CD4-positive, alpha-beta T cell treated with Interleukin-21 for 1 hour (primary cell): ENCODE measurements around the gene HPCAL1.

Experiments used
- DNase-seq: peaks from one replicate; pipeline ENCODE4 v3.0.0-alpha.2; 2020

HPCAL1 gene

DNA sequence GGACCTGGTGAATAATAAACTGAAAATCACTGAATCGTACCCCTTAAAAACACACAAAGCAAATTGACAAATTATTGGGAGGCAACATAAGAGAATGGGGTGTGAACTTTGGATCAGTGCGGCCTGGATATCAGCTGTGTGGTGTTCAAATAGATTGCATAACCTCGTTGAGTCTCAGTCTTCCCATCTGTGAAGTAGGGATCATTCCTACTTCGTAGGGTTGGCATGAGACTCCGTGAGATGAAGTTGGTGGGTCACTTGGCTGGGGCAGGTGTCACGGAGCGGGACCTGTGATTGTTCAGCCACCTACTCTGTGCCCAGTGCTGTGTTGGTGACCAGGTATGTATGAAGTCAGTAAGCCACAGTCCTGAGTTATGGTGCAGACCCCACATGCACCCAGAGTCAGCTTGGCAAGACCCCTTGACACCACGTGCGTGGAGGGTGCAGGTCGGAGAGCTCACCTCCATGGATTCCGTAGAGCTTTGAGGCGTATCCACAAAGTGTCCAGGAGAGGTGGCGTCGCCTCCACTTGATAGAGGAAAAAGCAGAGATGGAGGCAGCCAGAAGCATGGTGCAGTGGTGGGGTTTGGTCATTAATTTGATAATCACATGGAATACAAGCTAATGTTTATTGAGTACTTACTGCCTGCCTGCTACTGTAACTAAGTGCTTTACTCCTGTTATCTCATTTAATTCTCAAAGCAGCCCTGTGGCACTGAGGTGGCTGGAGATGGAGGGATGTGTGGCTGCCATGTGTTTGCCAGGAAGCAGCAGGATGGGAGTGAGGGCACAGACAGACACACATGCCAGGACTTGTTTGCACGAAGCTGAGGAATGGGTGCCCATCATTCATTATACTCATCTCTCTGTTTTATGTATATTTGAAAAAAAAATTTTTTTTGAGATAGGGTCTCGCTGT lies 35.8 kb downstream of the HPCAL1 start:
- no peak for DNase-seq

DNA sequence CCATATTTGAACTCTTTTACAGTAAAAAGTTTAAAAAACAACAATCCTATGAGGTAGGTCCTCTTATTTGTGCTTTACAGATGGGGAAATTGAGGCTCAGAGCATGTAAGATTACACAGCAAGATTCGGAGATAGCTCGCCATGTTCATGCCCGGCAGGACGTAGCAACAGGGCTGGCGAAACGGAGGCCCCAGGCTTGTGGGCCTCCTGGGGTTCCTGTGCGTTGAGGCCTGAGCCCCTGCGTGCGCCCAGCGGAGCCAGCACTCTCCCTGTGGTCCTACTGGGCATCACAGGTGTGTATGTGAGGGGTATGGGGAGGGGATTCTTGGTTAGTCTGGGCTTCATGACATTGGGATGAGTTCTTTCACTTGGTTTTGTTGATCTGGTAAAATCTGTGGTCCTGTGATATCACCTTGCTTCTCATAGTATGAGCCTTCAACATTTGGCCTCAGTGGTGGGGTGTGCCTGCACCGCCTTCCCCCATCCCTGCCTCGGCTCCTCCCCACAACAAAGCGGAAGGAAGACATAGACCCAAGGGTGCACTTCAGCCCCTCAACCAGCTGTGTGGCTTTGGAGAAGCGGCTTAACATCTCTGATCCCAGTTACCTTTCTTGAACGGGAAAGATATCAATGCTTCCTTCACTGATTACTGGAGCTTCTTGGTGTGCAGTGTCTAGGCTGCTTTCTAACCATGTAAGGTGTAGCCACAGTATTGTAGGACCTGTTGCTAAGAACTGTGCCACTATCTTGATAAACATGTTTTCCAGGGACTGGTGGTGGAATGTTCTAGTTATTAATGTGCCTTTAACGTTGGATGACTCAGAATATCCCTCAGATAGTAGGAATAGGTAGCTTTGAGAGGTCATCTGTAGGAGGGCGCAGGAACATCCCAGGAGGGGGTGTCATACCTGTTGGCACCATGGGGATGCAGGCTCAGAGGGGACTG lies 37.2 kb downstream of the HPCAL1 start:
- DNase-seq = no peak

GRCh38 chr2:10340593-10340975 lies 37.9 kb downstream of the HPCAL1 start:
- DNase-seq = no peak

DNA sequence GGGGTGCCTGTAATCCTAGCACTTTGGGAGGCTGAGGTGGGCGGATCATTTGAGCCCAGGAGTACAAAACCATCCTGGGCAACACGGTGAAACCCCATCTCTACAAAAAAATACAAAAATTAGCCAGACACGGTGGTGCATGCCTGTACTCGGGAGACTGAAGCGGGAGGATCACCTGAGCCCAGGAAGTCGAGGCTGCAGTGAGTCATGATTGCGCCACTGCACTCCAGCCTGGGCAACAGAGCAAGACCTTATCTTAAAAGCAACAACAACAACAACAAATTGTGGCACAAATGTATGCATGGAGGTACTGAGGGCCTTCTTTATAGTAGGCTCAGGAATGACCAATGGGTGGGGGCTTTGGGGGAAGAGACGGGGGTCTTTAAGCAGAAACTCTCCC lies 38.5 kb downstream of the HPCAL1 start:
- no peak for DNase-seq

DNA sequence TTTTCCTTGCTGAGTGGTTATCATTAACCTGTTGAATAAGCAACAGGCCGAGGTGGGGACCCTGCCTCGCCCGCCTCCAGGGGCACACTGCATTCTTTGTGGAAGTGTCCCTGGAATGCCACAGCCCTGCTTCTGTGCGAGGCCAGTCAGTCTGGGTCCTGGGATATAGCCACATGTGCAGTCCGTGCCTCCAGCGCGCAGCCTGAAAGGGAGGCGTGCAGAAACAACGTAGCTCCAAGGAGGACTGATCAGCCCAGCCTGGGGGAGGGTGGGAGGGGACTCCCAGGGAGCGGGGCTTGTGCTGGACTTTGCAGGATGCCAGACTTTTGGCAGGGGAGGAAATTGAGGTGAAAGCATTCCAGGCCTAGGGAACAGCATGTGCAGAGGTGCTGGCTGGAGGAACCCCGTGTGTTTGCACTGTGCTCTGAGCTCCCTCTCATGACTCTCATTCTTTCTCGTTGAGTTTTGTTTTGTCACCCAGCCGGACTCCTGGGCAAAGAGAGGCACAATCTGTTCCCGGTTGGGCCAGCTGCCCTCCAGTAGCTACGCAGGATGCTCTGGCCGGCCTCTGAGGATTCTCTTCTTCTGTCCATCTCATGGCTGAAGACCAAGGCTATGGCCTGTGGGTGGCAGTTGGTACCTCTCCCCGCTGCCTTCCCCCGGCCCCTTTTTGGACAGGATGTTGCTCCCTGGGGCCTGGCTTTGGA lies 39.7 kb downstream of the HPCAL1 start:
- no peak for DNase-seq

GRCh38 chr2:10343191-10343590 lies 40.5 kb downstream of the HPCAL1 start:
- no peak for DNase-seq

DNA sequence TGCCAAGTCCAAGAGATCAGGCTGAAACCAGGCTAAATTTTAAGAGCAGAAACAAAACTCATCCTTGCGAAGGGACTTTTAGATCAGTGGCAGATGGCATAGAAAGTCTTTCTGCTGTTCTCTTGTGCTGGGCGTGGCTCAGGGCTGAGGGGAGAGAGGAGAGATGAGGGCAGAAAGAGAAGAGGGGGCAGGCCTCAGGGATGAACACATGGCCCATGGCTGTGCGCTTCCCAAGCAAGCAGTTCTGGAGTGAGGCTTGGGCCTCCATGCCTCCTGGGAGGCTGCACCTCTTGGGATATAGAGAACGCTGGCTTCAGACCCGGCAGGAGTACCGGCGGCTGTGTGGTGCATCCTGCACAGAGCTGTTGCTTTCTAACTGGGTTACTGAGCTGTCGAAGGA lies 41.0 kb downstream of the HPCAL1 start:
- no peak for DNase-seq

DNA sequence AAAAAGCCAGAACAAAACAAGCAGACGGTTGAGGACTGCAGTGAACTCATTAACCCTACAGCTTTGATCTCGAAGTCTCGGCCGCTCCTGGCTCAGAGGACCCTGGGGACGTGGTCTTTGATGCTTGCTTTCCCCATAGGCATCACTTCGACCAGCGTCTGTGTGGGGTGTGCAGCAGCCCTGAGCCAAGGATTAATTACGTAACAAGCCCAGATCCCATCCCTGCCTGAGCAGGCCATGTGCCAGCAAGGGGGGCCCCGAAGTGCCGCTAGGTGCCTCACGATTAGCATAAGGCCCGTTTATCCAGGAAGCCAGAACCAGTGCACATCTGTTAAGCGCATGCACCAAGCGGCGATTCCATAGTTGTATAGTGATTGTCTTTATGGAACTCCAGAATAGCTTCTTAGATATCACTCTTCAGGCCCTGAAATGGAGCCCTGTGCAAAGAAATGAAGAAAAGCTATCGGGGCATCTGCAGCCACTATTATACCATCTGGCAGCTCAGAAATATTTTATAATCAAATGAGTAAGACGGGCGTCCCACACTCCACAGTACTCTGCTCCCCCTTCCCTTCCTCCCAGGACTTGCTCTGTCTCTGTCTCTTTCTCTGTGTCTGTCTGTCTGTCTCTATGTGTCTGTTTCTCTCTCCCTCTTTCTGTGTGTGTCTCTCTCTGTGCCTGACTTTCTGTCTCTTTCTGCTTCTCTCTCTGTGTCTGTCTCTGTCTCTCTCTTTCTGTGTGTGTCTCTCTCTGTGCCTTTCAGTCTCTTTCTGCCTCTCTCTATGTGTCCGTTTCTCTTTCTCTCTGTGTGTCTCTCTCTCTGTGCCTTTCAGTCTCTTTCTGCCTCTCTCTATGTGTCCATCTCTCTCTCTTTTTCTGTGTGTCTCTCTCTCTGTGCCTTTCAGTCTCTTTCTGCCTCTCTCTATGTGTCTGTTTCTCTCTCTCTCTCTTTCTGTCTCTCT lies 41.7 kb downstream of the HPCAL1 start:
- no peak for DNase-seq

DNA sequence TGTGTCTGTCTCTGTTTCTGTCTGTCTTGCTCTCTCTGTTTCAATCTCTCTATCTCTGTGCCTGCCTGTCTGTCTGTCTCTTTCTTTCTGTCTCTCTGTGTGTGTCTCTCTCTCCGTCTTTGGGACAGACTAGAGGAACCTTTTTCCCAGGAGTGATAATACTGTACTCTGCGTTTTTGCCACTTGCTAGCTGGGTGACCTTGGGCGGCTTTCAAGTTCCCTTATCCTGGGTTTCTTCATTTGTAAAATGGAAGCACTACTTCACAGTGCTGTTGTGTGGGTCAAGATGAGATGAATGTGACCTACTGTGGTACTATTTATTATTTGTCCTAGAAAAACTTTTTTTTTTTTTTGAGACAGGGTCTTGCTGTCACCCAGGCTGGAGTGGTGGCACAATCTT lies 42.4 kb downstream of the HPCAL1 start:
- no peak for DNase-seq

DNA sequence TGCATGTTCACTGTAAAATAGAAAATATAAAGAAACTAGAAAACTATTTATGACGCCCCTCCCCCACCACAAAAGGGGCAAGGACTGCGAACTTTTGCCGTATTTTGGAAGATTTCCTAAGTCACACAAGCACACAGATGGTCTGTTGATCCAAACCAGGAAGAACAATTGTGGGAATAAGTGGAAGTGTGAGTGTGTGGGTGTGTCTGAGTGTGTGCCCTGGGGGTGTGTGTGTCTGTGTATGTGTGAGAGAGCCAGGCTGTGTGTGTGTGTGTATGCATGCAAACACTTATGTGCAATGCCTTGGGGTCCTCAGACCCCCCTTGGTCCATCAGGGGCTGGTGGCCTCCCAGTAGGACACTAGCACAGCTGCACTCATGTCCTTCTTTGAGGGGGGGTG lies 43.1 kb downstream of the HPCAL1 start:
- DNase-seq = no peak

DNA sequence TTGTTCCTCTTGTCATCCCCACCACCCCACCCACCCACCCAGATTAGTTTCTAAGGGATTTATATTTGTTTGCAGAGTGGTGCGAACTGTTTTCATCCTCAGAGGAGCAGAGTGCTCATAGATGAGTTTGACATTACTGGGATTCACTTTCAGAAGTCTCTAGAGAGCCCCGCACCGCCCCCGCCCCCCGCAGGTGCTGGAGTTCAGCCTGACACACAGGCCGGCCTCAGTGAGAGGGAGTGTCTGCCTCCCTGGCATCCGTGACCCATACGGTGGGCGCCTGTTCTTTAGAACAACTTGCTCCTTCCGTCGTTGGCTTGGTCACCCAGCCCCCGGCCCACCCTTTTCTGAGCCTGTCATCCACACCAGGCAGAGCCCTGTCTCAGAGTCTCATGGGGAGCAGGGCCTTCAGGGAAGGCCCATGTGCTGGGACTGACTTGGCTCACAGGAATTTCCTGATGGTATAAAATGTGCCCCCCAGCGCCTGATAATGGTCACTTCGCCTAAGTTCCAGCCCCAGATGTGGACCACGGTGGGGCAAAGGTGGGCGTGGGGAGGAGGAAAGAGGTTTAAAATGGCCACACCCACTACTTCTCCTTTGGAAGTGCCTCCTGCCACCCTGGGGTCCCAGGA lies 44.3 kb downstream of the HPCAL1 start:
- no peak for DNase-seq

- no peak for DNase-seq
These were observed 44.9 kb downstream of the HPCAL1 start for GRCh38 chr2:10347562-10347948.

- DNase-seq = no peak
These were observed 46.2 kb downstream of the HPCAL1 start for GRCh38 chr2:10348891-10349290.

DNA sequence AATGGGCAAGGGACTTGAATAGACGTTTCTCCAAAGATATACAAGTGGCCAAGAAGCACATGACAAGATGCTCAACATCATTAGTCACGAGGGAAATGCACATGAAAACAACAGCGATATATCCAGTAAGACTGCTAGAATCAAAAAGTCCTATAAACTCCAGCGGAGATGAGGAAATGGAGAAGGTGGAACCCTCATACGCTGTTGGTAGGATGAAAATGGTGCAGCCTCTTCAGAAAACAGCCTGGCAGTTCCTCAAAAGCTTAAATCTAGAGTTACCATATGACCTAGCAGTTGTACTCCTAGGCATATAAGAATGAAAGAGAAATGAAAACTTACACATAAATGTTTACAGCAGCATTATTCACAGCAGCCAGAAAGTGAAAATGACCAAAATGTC lies 48.1 kb downstream of the HPCAL1 start:
- DNase-seq = no peak

DNA sequence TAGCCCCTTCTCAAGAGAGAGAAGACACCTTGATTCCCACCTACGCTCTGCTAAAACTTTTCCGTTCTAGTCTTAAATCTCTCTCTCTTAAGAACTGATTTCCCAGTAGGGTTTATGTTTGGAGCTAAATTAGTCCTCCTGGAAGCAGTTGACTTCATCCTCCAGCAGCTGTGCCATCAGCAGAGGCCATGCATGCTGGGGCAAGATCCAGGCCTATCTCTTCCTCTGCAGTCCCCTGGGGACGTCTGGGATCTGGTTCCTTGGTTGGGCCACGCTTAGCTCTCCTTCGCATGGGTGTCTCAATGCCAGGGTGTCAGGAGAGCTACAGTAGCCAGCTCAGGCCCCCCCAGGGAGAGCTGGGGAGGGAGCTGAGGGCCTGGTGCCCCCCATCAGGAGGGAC lies 49.7 kb downstream of the HPCAL1 start:
- DNase-seq = no peak

DNA sequence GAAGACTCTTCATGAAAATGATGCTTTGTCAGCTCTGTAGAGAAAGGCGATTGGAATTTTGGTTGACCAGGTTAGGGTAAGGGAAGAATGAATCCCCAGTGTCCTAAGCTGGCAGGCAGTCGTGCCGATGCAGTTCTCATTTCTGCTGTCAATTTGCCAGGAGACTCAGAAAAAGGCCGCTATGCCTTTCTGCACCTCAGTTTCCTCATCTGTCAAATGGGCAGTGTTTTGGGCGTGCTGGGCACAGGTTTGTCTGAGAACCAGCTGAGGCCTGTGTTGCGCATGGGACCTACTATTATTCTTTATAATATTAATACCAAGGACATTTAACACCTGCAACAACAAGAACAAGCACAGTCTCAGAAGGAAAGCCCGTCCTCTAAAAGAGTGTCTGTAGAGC lies 50.3 kb downstream of the HPCAL1 start:
- no peak for DNase-seq

DNA sequence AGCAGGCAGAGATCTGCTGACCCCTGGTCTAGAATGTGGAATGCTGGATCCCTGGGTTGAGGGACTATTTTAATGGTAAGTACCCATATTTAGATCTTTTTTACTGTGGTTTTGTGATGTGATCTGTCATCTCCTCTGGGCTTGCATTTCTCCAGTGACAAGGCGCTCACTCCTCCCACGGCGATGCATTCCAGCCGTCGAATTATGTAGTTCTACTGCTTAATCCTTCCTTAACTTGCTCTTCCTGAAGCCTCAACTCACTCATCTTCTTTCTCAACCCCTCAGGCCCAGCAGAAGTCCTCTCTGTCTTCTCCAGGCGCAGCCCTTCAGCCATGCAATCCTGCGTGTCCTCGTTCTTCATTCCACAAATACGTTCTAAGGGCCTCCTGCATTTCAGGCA lies 51.2 kb downstream of the HPCAL1 start:
- DNase-seq = no peak

GRCh38 chr2:10354399-10354798 lies 51.7 kb downstream of the HPCAL1 start:
- no peak for DNase-seq

- DNase-seq = no peak
These were observed 53.1 kb downstream of the HPCAL1 start for GRCh38 chr2:10355471-10356438.

DNA sequence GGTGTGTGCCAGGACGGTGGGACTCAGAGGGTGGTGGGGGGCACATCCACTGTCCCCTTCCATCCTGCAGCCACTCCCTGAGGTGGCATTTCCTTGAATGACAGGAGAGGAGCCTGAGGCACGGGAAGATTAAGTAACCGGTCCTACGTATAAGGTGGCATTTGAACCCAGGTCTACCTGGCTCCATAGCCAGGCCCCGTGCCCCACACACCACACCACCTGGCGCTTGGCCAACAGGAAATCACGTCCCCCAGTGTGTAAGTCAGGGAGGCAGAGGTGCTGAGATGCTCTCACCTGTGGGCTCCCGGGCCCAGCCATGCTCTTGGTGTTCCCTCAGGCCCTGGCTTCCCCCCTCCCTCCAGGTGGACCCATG lies 53.7 kb downstream of the HPCAL1 start:
- no peak for DNase-seq
